ENCODE results near the gene UBL4A. TPM values are rescaled to one million over a fixed set of nuclear protein-coding genes. Genes with fewer than 3 reads are reported as not detected.

The UBL4A gene
- total RNA-seq, 4 donors from 2014 or later, result 20.6 to 45.9 (median 34.6) TPM

DNA sequence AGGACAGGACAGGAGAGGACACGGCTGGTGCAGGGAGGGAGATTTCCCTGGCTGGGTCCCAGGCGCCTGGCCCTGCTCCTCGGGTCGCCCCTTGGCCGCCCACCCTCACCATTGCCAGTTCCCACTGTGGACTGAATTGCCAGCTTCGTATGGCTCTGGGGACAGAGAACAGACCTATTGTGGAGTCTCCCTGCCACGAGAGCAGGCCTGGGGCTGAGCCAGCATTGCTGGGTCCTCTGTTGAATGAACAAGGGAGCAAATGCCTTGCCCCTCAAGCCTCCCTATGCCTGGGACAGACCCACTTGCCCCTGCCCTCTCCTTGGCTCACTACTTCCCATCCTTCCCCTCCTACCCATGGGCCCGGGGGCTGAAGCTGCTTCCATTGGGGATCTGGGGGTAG, 24.0 kb downstream of the UBL4A start:
- Histone ChIP-seq H3K27me3 (no peaks in the 10 kb centered on the region), H3K36me3 (peaks cover 0 to 19% (median 0%) of the 10 kb centered on the region in 3 donors), H3K4me1 (peaks cover 0 to 3% (median 2%) of the 10 kb centered on the region in 4 donors), H3K9me3 (no peaks in the 10 kb centered on the region), H3K27ac (no peak overlapping the region), H3K4me3 (no peak overlapping the region)
- DNase-seq, result no peak
- TF ChIP-seq CTCF (IDR thresholded peaks at IDR 0.05) (no peak), POLR2A (IDR thresholded peaks at IDR 0.05) (no peak)

DNA sequence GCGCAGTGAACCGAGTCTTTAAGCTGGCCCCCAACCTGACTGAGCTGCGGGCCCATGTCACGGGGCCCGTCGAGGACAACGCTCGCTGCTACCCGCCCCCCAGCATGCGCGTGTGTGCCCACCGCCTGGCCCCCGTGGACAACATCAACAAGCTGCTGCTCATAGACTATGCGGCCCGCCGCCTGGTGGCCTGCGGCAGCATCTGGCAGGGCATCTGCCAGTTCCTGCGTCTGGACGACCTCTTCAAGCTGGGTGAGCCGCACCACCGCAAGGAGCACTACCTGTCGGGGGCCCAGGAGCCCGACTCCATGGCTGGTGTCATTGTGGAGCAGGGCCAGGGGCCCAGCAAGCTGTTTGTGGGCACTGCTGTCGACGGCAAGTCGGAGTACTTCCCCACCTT, 26.1 kb downstream of the UBL4A start:
- Histone ChIP-seq H3K4me3 (no peak overlapping the region), H3K4me1 (peaks cover 0 to 3% (median 2%) of the 10 kb centered on the region in 4 donors), H3K9me3 (no peaks in the 10 kb centered on the region), H3K27me3 (no peaks in the 10 kb centered on the region), H3K36me3 (no peaks in the 10 kb centered on the region), H3K27ac (no peak overlapping the region)
- DNase-seq, result no peak
- TF ChIP-seq POLR2A (IDR thresholded peaks at IDR 0.05) (no peak), CTCF (IDR thresholded peaks at IDR 0.05) (no peak)

DNA sequence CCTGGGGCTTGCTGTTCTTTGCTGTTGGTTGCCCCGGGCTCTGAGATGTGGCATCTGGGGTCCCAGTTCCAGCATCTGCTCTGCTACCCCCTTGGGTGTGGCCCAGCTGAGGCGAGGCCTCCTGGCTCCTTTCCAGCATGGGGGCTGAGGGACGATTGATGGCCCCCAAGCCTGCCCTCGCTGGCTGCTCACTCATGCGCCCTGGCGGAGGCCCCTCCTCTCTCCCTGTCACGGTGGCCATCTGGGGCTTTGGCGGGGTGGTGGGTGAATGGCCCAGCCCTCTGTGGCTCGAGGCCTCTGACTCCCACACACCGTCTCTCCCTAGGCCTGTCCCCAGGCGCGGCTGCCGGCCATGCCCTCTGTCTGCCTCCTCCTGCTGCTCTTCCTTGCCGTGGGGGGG, 26.6 kb downstream of the UBL4A start:
- Histone ChIP-seq H3K4me1 (peaks cover 0 to 3% (median 2%) of the 10 kb centered on the region in 4 donors), H3K27me3 (no peaks in the 10 kb centered on the region), H3K9me3 (no peaks in the 10 kb centered on the region), H3K27ac (peak overlapping the region in 1 of 4 donors; percentile 78), H3K4me3 (no peak overlapping the region), H3K36me3 (no peaks in the 10 kb centered on the region)
- no peak for DNase-seq
- TF ChIP-seq CTCF (IDR thresholded peaks at IDR 0.05), result no peak
- no peak for TF ChIP-seq POLR2A (IDR thresholded peaks at IDR 0.05)

DNA sequence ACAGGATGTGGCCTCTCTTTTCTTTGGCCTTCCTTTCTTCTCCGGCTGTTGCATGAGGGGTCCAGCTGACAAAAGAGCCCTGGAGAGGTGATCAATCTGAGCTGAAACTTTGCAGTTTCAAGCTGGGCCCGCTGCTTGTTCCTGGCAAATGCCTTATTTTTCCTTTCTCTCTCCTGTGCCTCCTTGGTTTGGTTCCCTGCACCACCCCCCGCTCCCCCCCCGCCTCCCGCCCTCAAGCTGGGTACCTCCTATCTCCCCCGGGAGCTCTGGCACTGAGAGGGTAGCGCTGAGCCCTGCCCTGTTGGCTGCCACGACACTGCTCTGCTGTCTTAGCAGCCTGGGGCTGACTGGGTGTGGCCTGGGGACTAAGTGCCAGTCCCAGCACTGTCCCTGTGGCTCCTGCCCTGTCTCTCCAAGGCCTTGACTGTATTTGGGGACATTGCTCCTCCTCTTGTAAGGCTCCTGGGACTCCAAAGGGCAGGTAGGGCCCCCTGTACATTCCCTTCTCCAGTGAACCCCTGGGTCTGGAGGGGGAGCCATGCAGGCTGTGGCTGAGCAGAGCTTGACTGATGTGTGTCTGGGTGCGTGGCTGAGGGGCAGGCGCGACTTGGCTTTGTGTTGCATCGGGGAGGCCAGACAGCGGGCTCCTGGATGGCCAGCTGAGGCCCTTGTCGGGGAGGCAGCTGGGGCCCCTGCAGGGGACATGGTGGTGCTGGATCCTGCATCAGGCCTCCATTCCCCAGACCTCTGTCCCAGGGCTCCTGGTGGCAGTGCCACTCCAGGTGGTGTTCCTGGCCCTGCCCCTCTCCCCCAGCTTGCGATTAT, 27.2 kb downstream of the UBL4A start:
- TF ChIP-seq POLR2A (IDR thresholded peaks at IDR 0.05) (no peak), CTCF (IDR thresholded peaks at IDR 0.05) (no peak)
- peaks cover 0 to 3% (median 2%) of the 10 kb centered on the region in 4 donors for H3K4me1 ChIP-seq
- H3K9me3 ChIP-seq, result no peaks in the 10 kb centered on the region
- peak overlapping the region in 3 of 4 donors; percentile 72 to 87 (median 78) for H3K27ac ChIP-seq
- H3K36me3 ChIP-seq, result no peaks in the 10 kb centered on the region
- DNase-seq, result peak in 2 of 3 donors; percentile 63 to 66
- no peaks in the 10 kb centered on the region for H3K27me3 ChIP-seq
- peak overlapping the region; percentile 66 to 72 (median 70) for H3K4me3 ChIP-seq

DNA sequence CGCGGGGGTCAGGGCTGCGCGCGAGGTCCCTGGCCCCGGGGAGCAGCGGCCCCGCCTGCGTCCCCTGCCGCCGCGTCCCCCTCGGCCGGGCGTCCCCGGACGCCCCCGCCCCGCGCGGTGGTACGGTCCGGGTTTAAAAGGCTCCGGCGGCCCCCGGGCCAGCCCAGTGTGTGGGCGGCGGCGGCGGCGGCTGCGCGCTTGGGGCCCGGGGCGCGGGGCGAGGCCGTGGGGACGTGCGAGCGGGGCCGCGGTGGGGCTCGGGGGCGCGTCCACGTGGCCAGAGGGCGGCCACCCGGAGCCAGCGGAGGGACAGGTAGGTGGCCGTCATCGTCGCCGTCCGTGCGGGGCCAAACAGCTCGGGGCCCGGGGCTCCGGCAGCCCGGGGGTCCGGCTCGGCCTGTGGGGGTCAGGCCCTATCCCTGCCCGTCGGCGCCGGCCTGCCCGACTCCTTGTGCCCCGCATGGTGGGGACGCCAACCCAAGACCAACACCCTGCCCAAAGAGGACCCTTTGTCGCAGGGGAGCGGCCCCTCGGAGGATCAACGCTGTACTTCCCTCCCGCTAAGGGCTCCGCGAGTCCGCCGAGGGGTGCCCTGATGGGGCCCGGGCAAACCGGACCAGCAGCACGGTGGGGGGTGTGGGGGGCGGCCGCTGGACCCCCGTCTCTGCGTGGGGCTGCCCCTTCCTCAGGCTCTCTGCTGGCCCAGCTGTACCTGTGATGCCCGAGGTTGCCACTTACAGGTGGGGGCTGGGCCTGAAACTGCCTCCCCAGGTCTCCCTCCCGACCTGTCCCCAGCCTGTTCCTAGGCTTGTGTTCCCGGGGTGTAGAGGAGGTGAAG, 28.1 kb downstream of the UBL4A start, which contains the start of gene PLXNA3:
TSS of gene PLXNA3 (plus strand) at position 166 of the 838 bp plus-strand sequence. CDS start 1,903 bp downstream, outside the sequence.
- Histone ChIP-seq H3K4me1 (peaks cover 0 to 3% (median 2%) of the 10 kb centered on the region in 4 donors), H3K36me3 (no peaks in the 10 kb centered on the region), H3K4me3 (peak within 1 kb of the TSS; percentile 66 to 72 (median 70)), H3K27ac (peak within 1 kb of the TSS; percentile 54 to 87 (median 75)), H3K9me3 (no peaks in the 10 kb centered on the region), H3K27me3 (no peaks in the 10 kb centered on the region)
- DNase-seq, result peak; percentile 61 to 74 (median 62)
- peak in 1 of 2 donors; percentile 86 for TF ChIP-seq POLR2A (IDR thresholded peaks at IDR 0.05)
- no peak for TF ChIP-seq CTCF (IDR thresholded peaks at IDR 0.05)

All from Peyer's patch (tissue), 4 donors.